ENCODE results near the gene RLN3. TPM values are rescaled to one million over a fixed set of nuclear protein-coding genes. Genes with fewer than 3 reads are reported as not detected.

Gene RLN3
- total RNA-seq, 1 experiment from 2014 or later: not detected

GRCh38 chr19:14005349-14006084, 22.4 kb upstream of the RLN3 start:
- Histone ChIP-seq H3K27me3 (ENCODE audit: low read length) (no peaks in the 10 kb centered on the region), H3K4me3 (ENCODE audit: low read length) (peak overlapping the region; percentile 84), H2AFZ (ENCODE audit: low read length) (peak overlapping the region; percentile 97), H3K4me2 (ENCODE audit: low read length) (peak overlapping the region; percentile 85), H3K27ac (ENCODE audit: low read length) (peak overlapping the region; percentile 91), H3K9me2 (replicated peaks; ENCODE audit: low read length) (no peaks in the 10 kb centered on the region), H3K36me3 (ENCODE audit: low read depth, low read length) (no peaks in the 10 kb centered on the region), H4K20me1 (ENCODE audit: low read length) (no peaks in the 10 kb centered on the region), H3K9ac (ENCODE audit: low read length) (peak overlapping the region; percentile 98), H3K9me3 (ENCODE audit: low read length) (no peaks in the 10 kb centered on the region), H3F3A (ENCODE audit: low read length, unreplicated experiment) (peaks cover 7% of the 10 kb centered on the region), H3K79me2 (ENCODE audit: low read length) (peaks cover 34% of the 10 kb centered on the region), H3K4me1 (ENCODE audit: insufficient read depth, low read length) (peaks cover 13% of the 10 kb centered on the region)
- peak; percentile 53 for ATAC-seq
- intact Hi-C loops (cut with micrococcal nuclease): loop anchor here (2.0 kb wide), 1 partner anchor 75 kb away; no protein-coding TSS in a partner anchor
- POLR2A ChIA-PET (ENCODE audit: unreplicated experiment): interaction anchor here (1.1 kb wide), 1 partner anchor 210 kb away, joined by 3 read pairs; the partner anchor contains the start of gene ZSWIM4
- no peak for TF ChIP-seq EZH2phosphoT487 (IDR thresholded peaks at IDR 0.05; ENCODE audit: borderline replicate concordance, low read length)
- TF ChIP-seq CTCF (conservative IDR thresholded peaks at IDR 0.05; ENCODE audit: low read depth, low read length): no peak
- no peak for TF ChIP-seq EZH2 (IDR thresholded peaks at IDR 0.05; ENCODE audit: low read length, unreplicated experiment)
- CTCF ChIA-PET: interaction anchor here (1.0 kb wide), 1 partner anchor 26 kb away, joined by 3 read pairs; the partner anchor contains the start of gene IL27RA
- peak; percentile 91 for DNase-seq
- BruUV-seq (replicated peaks): TSS peak; percentile 64

GRCh38 chr19:14006085-14006765, 21.7 kb upstream of the RLN3 start, which contains the start of gene RFX1:
RFX1 (minus strand) TSS chr19:14006320; CDS start chr19:13993843, 12,477 bp downstream.
- Histone ChIP-seq H4K20me1 (ENCODE audit: low read length) (no peaks in the 10 kb centered on the region), H3K9me2 (replicated peaks; ENCODE audit: low read length) (no peaks in the 10 kb centered on the region), H3K79me2 (ENCODE audit: low read length) (peaks cover 29% of the 10 kb centered on the region), H3K27ac (ENCODE audit: low read length) (peak within 1 kb of the TSS; percentile 91), H3K9ac (ENCODE audit: low read length) (peak within 1 kb of the TSS; percentile 98), H3F3A (ENCODE audit: low read length, unreplicated experiment) (peaks cover 7% of the 10 kb centered on the region), H3K4me3 (ENCODE audit: low read length) (peak within 1 kb of the TSS; percentile 84), H2AFZ (ENCODE audit: low read length) (peak within 1 kb of the TSS; percentile 97), H3K27me3 (ENCODE audit: low read length) (no peaks in the 10 kb centered on the region), H3K4me1 (ENCODE audit: insufficient read depth, low read length) (peaks cover 13% of the 10 kb centered on the region), H3K36me3 (ENCODE audit: low read depth, low read length) (no peaks in the 10 kb centered on the region), H3K9me3 (ENCODE audit: low read length) (no peaks in the 10 kb centered on the region), H3K4me2 (ENCODE audit: low read length) (peak within 1 kb of the TSS; percentile 85)
- BruUV-seq (replicated peaks): no TSS peak
- intact Hi-C loops (cut with micrococcal nuclease): loop anchor here (2.0 kb wide), 1 partner anchor 75 kb away; no protein-coding TSS in a partner anchor
- ChIA-PET CTCF (interaction anchor here (1.0 kb wide), 1 partner anchor 25 kb away, joined by 3 read pairs; the partner anchor contains the start of gene IL27RA), POLR2A (ENCODE audit: unreplicated experiment) (interaction anchor here (0.6 to 1.1 kb wide), 5 partner anchors 14 to 211 kb away, joined by 3 to 4 read pairs (median 3); partner anchors contain the start of genes DCAF15 and ZSWIM4)
- DNase-seq (peak; percentile 100), ATAC-seq (peak; percentile 90)
- no peak for TF ChIP-seq CTCF (conservative IDR thresholded peaks at IDR 0.05; ENCODE audit: low read depth, low read length)
- no peak for TF ChIP-seq EZH2 (IDR thresholded peaks at IDR 0.05; ENCODE audit: low read length, unreplicated experiment)
- TF ChIP-seq EZH2phosphoT487 (IDR thresholded peaks at IDR 0.05; ENCODE audit: borderline replicate concordance, low read length): no peak

All from PC-3 (cell line).